HEK293 (cell line): Measurements from ENCODE around the gene WNT8B.

ENCODE experiments used
- CTCF ChIA-PET: fragments of 350-600 bp; formaldehyde crosslinking; extraction: SDS; loops from one replicate; lab custom pipeline; 2021; ENCODE audit warnings: antibody characterized with exemption; lab: Yijun Ruan, JAX
- POLR2A ChIA-PET: fragments of 300-600 bp; formaldehyde crosslinking; extraction: SDS; loops from one replicate; lab custom pipeline; 2020; ENCODE audit warnings: antibody characterized with exemption, inconsistent platforms; lab: Yijun Ruan, JAX
- H3K27ac ChIP-seq: fragments of 200-500 bp; sonication (Bioruptor generic); 2 replicates; pipeline ENCODE4 v1.5.1; 2014; ENCODE audit warnings: low read depth, low read length, control low read depth, inconsistent platforms; ENCODE audit errors: extremely low read depth
- H3K36me3 ChIP-seq, 2 experiments: fragments of 200-500 bp in 1 of 2; sonication (Bioruptor generic) in 1 of 2; 1 replicate in 1 of 2; 2 replicates in 1 of 2; pipeline ENCODE4 v1.5.1; 2014 to 2017; ENCODE audit warnings: inconsistent platforms in 2 of 2, low read length in 2 of 2; ENCODE audit not compliant: control insufficient read depth in 2 of 2, insufficient read depth in 1 of 2
- H3K4me1 ChIP-seq: fragments of 200-500 bp; sonication (Bioruptor generic); 2 replicates; pipeline ENCODE4 v1.5.1; 2014; ENCODE audit warnings: mild to moderate bottlenecking, low read length, inconsistent platforms; ENCODE audit not compliant: control insufficient read depth, insufficient read depth
- H3K4me3 ChIP-seq: 2 replicates; pipeline ENCODE4 v1.5.1; 2011; ENCODE audit warnings: low read depth, mild to moderate bottlenecking, control low read depth, low read length, moderate library complexity
- H3K9me3 ChIP-seq: fragments of 200-500 bp; sonication (Bioruptor generic); 2 replicates; pipeline ENCODE4 v1.5.1; 2014; ENCODE audit warnings: low read depth, low read length, inconsistent platforms; ENCODE audit not compliant: control insufficient read depth, insufficient read depth
- CTCF ChIP-seq: fragments of 450-650 bp; formaldehyde crosslinking; IDR thresholded peaks from 2 replicates; pipeline ENCODE4 v1.5.1; 2016; ENCODE audit warnings: missing biosample characterization, missing genetic modification characterization
- GFI1B ChIP-seq: fragments of 450-650 bp; formaldehyde crosslinking; IDR thresholded peaks from 2 replicates; pipeline ENCODE4 v1.5.1; 2016; ENCODE audit warnings: missing biosample characterization, missing genetic modification characterization
- KLF16 ChIP-seq: fragments of 450-650 bp; formaldehyde crosslinking; IDR thresholded peaks from 2 replicates; pipeline ENCODE4 v1.5.1; 2017; ENCODE audit warnings: missing biosample characterization, missing genetic modification characterization
- MEIS1 ChIP-seq: sonication (generic); formaldehyde crosslinking; IDR thresholded peaks from 2 replicates; pipeline ENCODE4 v1.8.1; 2022; ENCODE audit warnings: missing genetic modification reagents, mild to moderate bottlenecking, borderline replicate concordance
- SP7 ChIP-seq: fragments of 450-650 bp; formaldehyde crosslinking; IDR thresholded peaks from 2 replicates; pipeline ENCODE4 v1.5.1; 2016; ENCODE audit warnings: missing biosample characterization, missing genetic modification characterization
- ZBTB6 ChIP-seq: fragments of 450-650 bp; formaldehyde crosslinking; IDR thresholded peaks from 2 replicates; pipeline ENCODE4 v1.5.1; 2017; ENCODE audit warnings: missing biosample characterization, missing genetic modification characterization
- ZBTB8A ChIP-seq: fragments of 450-650 bp; formaldehyde crosslinking; IDR thresholded peaks from 2 replicates; pipeline ENCODE4 v1.5.1; 2016; ENCODE audit warnings: missing biosample characterization, missing genetic modification characterization
- ZNF138 ChIP-seq: fragments of 450-650 bp; formaldehyde crosslinking; IDR thresholded peaks from 2 replicates; pipeline ENCODE4 v1.5.1; 2016; ENCODE audit warnings: missing biosample characterization, missing genetic modification characterization, borderline replicate concordance
- ZNF140 ChIP-seq: fragments of 450-650 bp; formaldehyde crosslinking; IDR thresholded peaks from 2 replicates; pipeline ENCODE4 v1.5.1; 2016; ENCODE audit warnings: missing biosample characterization, missing genetic modification characterization
- ZNF157 ChIP-seq: fragments of 450-650 bp; formaldehyde crosslinking; IDR thresholded peaks from 2 replicates; pipeline ENCODE4 v1.5.1; 2016; ENCODE audit warnings: missing biosample characterization, missing genetic modification characterization
- ZNF169 ChIP-seq: fragments of 450-650 bp; formaldehyde crosslinking; IDR thresholded peaks from 2 replicates; pipeline ENCODE4 v1.5.1; 2016; ENCODE audit warnings: missing biosample characterization, missing genetic modification characterization
- ZNF19 ChIP-seq: fragments of 450-650 bp; formaldehyde crosslinking; IDR thresholded peaks from 2 replicates; pipeline ENCODE4; 2016; ENCODE audit warnings: missing biosample characterization, missing genetic modification characterization, low read depth
- ZNF280D ChIP-seq: fragments of 450-650 bp; formaldehyde crosslinking; IDR thresholded peaks from 2 replicates; pipeline ENCODE4 v1.5.1; 2016; ENCODE audit warnings: missing biosample characterization, missing genetic modification characterization
- ZNF292 ChIP-seq: fragments of 450-650 bp; formaldehyde crosslinking; IDR thresholded peaks from 2 replicates; pipeline ENCODE4 v1.5.1; 2016; ENCODE audit warnings: low read depth, missing biosample characterization, missing genetic modification characterization, borderline replicate concordance
- ZNF341 ChIP-seq: fragments of 450-650 bp; formaldehyde crosslinking; IDR thresholded peaks from 2 replicates; pipeline ENCODE4; 2016; ENCODE audit warnings: low read depth, missing biosample characterization, missing genetic modification characterization
- ZNF404 ChIP-seq: fragments of 450-650 bp; formaldehyde crosslinking; IDR thresholded peaks from 2 replicates; pipeline ENCODE4 v1.5.1; 2017; ENCODE audit warnings: missing biosample characterization, missing genetic modification characterization
- ZNF561 ChIP-seq: fragments of 450-650 bp; IDR thresholded peaks from 2 replicates; pipeline ENCODE4 v1.5.1; 2018; ENCODE audit warnings: missing biosample characterization, missing genetic modification characterization, borderline replicate concordance
- ZNF580 ChIP-seq: fragments of 450-650 bp; formaldehyde crosslinking; IDR thresholded peaks from 2 replicates; pipeline ENCODE4 v1.5.1; 2016; ENCODE audit warnings: missing biosample characterization, missing genetic modification characterization
- ZNF658 ChIP-seq: fragments of 450-650 bp; formaldehyde crosslinking; IDR thresholded peaks from 2 replicates; pipeline ENCODE4; 2016; ENCODE audit warnings: missing biosample characterization, missing genetic modification characterization
- ZNF660 ChIP-seq: fragments of 450-650 bp; IDR thresholded peaks from 2 replicates; pipeline ENCODE4 v1.5.1; 2018; ENCODE audit warnings: missing biosample characterization, mild to moderate bottlenecking, missing genetic modification characterization
- ZNF677 ChIP-seq: fragments of 450-650 bp; IDR thresholded peaks from 2 replicates; pipeline ENCODE4 v1.5.0; 2018; ENCODE audit warnings: missing biosample characterization, mild to moderate bottlenecking, missing genetic modification characterization, moderate library complexity
- ZNF747 ChIP-seq: fragments of 450-650 bp; formaldehyde crosslinking; IDR thresholded peaks from 2 replicates; pipeline ENCODE4 v1.5.1; 2016; ENCODE audit warnings: missing biosample characterization, missing genetic modification characterization
- ZNF830 ChIP-seq: fragments of 450-650 bp; IDR thresholded peaks from 2 replicates; pipeline ENCODE4 v1.5.0; 2018; ENCODE audit warnings: missing biosample characterization, missing genetic modification characterization, low read depth, mild to moderate bottlenecking, moderate library complexity
- ZXDB ChIP-seq: fragments of 450-650 bp; formaldehyde crosslinking; IDR thresholded peaks from 2 replicates; pipeline ENCODE4 v1.5.1; 2016; ENCODE audit warnings: missing biosample characterization, missing genetic modification characterization

The WNT8B gene

GRCh38 chr10:100519311-100520051 is 56.7 kb downstream of the WNT8B start, which contains the start of gene SEC31B:
Gene SEC31B (minus strand): TSS chr10:100519861. CDS start chr10:100516952, 2,909 bp downstream.
- Histone ChIP-seq H3K27ac (no peak within 1 kb of the TSS), H3K36me3 (peaks cover 6 to 36% of the 10 kb centered on the region in 2 experiments; a peak in 2 of 3 replicates), H3K9me3 (no peaks in the 10 kb centered on the region), H3K4me1 (no peaks in the 10 kb centered on the region), H3K4me3 (no peak within 1 kb of the TSS)
- no peak for TF ChIP-seq SP7 (tag by site-specific recombination)
- TF ChIP-seq ZNF280D = no peak
- no peak for TF ChIP-seq ZNF404 (tag by site-specific recombination)
- TF ChIP-seq ZNF138 (tag by site-specific recombination) = no peak
- TF ChIP-seq ZNF660 (tag by site-specific recombination) = no peak
- TF ChIP-seq ZNF658 (tag by site-specific recombination) = no peak
- TF ChIP-seq ZNF19 = no peak
- TF ChIP-seq MEIS1 (CRISPR knock-in tag) = no peak
- no peak for TF ChIP-seq ZNF830 (tag by site-specific recombination)
- no peak for TF ChIP-seq ZNF561 (tag by site-specific recombination)
- no peak for TF ChIP-seq ZBTB8A
- TF ChIP-seq ZNF140 = no peak
- TF ChIP-seq ZXDB (tag by site-specific recombination) = no peak
- no peak for TF ChIP-seq ZBTB6
- no peak for TF ChIP-seq ZNF677
- TF ChIP-seq ZNF580 (tag by site-specific recombination) = no peak
- no peak for TF ChIP-seq KLF16 (tag by site-specific recombination)
- TF ChIP-seq ZNF292 = no peak
- no peak for TF ChIP-seq ZNF341 (tag by site-specific recombination)
- CTCF ChIA-PET = interaction anchor here (0.6 to 5.2 kb wide), 44 partner anchors 9 to 508 kb away, joined by 3 to 58 read pairs (median 5); partner anchors contain the start of genes HIF1AN, NDUFB8, PKD2L1 and SCD
- POLR2A ChIA-PET = interaction anchor here (0.6 to 1.6 kb wide), 3 partner anchors 16 to 172 kb away, joined by 3 to 12 read pairs (median 7); partner anchors contain the start of genes HIF1AN and SCD

- POLR2A ChIA-PET = interaction anchor here (0.7 to 1.3 kb wide), 3 partner anchors 14 to 253 kb away, joined by 3 to 8 read pairs (median 4); no protein-coding TSS in a partner anchor
- no peaks in the 10 kb centered on the region for H3K9me3 ChIP-seq
- CTCF ChIA-PET = interaction anchor here (0.6 to 4.7 kb wide), 8 partner anchors 15 to 358 kb away, joined by 3 to 34 read pairs (median 4); partner anchors contain the start of genes HIF1AN and SCD
- H3K36me3 ChIP-seq = peaks cover 19 to 43% of the 10 kb centered on the region in 2 experiments
- no peak overlapping the region for H3K27ac ChIP-seq
- no peak overlapping the region for H3K4me3 ChIP-seq
- TF ChIP-seq GFI1B (tag by site-specific recombination) (no peak), ZNF169 (tag by site-specific recombination) (no peak), ZNF19 (no peak), ZNF747 (tag by site-specific recombination) (no peak), CTCF (tag by site-specific recombination) (no peak), ZNF404 (tag by site-specific recombination) (no peak), ZNF157 (tag by site-specific recombination) (no peak)
- H3K4me1 ChIP-seq = no peaks in the 10 kb centered on the region
These were observed 58.0 kb downstream of the WNT8B start for GRCh38 chr10:100520811-100521210.
